GM23338 (cell line): ENCODE measurements around the gene FTCDNL1. TPM values are rescaled to one million over a fixed set of nuclear protein-coding genes. Genes with fewer than 3 reads are reported as not detected.

Source experiments
- ATAC-seq: fragments of 200-7000 bp; cut with Tn5 transposase; 3 replicates; pipeline ENCODE4 v1.9.1; 2020
- DNase-seq: peaks from one replicate; pipeline ENCODE4 v3.0.0-alpha.2; 2015; ENCODE audit warnings: low spot score
- H2AFZ ChIP-seq: fragments of 200-600 bp; sonication (generic); 2 replicates; pipeline ENCODE4 v1.8.0; 2016; ENCODE audit warnings: antibody characterized with exemption, mild to moderate bottlenecking, moderate library complexity
- H3F3A ChIP-seq: fragments of 200-600 bp; sonication (generic); replicated peaks from 2 replicates; pipeline ENCODE4 v1.8.0; 2017; ENCODE audit warnings: antibody characterized with exemption, mixed run types, low read depth
- H3K27ac ChIP-seq: fragments of 200-600 bp; sonication (generic); 2 replicates; pipeline ENCODE4 v1.6.1; 2016; ENCODE audit warnings: low read depth
- H3K27me3 ChIP-seq: fragments of 200-600 bp; sonication (generic); 2 replicates; pipeline ENCODE4 v1.8.0; 2016; ENCODE audit warnings: mild to moderate bottlenecking, mixed run types, moderate library complexity; ENCODE audit not compliant: insufficient read depth
- H3K36me3 ChIP-seq: fragments of 200-600 bp; sonication (generic); 2 replicates; pipeline ENCODE4 v1.8.0; 2016; ENCODE audit warnings: mild to moderate bottlenecking; ENCODE audit not compliant: insufficient read depth
- H3K4me1 ChIP-seq: fragments of 200-600 bp; sonication (generic); 2 replicates; pipeline ENCODE4 v1.8.0; 2016; ENCODE audit warnings: mild to moderate bottlenecking, moderate library complexity; ENCODE audit not compliant: insufficient read depth
- H3K4me2 ChIP-seq: fragments of 200-600 bp; sonication (generic); 2 replicates; pipeline ENCODE4 v1.7.1; 2017; ENCODE audit warnings: mixed run types
- H3K4me3 ChIP-seq: fragments of 200-600 bp; sonication (generic); 2 replicates; pipeline ENCODE4 v1.6.1; 2016; ENCODE audit warnings: mixed run types
- H3K79me2 ChIP-seq: fragments of 200-600 bp; sonication (generic); replicated peaks from 2 replicates; pipeline ENCODE4 v1.8.0; 2017; ENCODE audit warnings: mild to moderate bottlenecking; ENCODE audit not compliant: insufficient read depth
- H3K9me2 ChIP-seq: fragments of 200-600 bp; sonication (generic); 2 replicates; pipeline ENCODE4 v1.8.0; 2017; ENCODE audit not compliant: insufficient read depth
- H4K20me1 ChIP-seq: fragments of 200-600 bp; sonication (generic); replicated peaks from 2 replicates; pipeline ENCODE4 v1.8.0; 2017; ENCODE audit warnings: mild to moderate bottlenecking; ENCODE audit not compliant: insufficient read depth
- H3K27ac Mint-ChIP-seq: 2 replicates; pipeline ENCODE4 v1.8.0; 2020; ENCODE audit warnings: inconsistent platforms, mild to moderate bottlenecking, moderate library complexity, mixed read lengths
- H3K27me3 Mint-ChIP-seq: 3 replicates; pipeline ENCODE4 v1.8.0; 2022; ENCODE audit warnings: low read depth, mild to moderate bottlenecking, moderate library complexity, mixed read lengths, inconsistent platforms; ENCODE audit not compliant: insufficient read depth, poor library complexity
- H3K36me3 Mint-ChIP-seq: 3 replicates; pipeline ENCODE4 v1.8.0; 2021; ENCODE audit warnings: low read depth, mild to moderate bottlenecking, inconsistent platforms, moderate library complexity, mixed read lengths
- H3K4me1 Mint-ChIP-seq: 3 replicates; pipeline ENCODE4 v1.8.0; 2020; ENCODE audit warnings: mild to moderate bottlenecking, inconsistent platforms, mixed read lengths
- H3K4me3 Mint-ChIP-seq: 3 replicates; pipeline ENCODE4 v1.8.0; 2021; ENCODE audit warnings: moderate library complexity, mild to moderate bottlenecking, inconsistent platforms, mixed read lengths
- H3K9me3 Mint-ChIP-seq: 3 replicates; pipeline ENCODE4 v1.8.0; 2020; ENCODE audit warnings: moderate library complexity, mild to moderate bottlenecking, inconsistent platforms, mixed read lengths
- CREB1 ChIP-seq: fragments of 250-450 bp; sonication (Bioruptor Pico); IDR thresholded peaks from 2 replicates; pipeline ENCODE4 v1.5.0; 2020; ENCODE audit warnings: low read depth, mild to moderate bottlenecking, moderate library complexity
- EZH2phosphoT487 ChIP-seq: fragments of 200-600 bp; sonication (generic); IDR thresholded peaks from one replicate; pipeline ENCODE4 v1.8.1; 2018; ENCODE audit warnings: antibody characterized with exemption; ENCODE audit not compliant: unreplicated experiment
- NANOG ChIP-seq: IDR thresholded peaks from 2 replicates; pipeline ENCODE4 v1.6.1; 2016; ENCODE audit warnings: antibody characterized with exemption, borderline replicate concordance
- POLR2AphosphoS5 ChIP-seq: IDR thresholded peaks from 2 replicates; pipeline ENCODE4 v1.6.1; 2016; ENCODE audit warnings: antibody characterized with exemption, low read depth
- polyA plus RNA-seq: library from polyadenylated mRNA; unstranded; fragments of >200 nt; fragmentation: Nextera tagmentation; extraction: Ambion mirVana; gene quantifications from 2 replicates; pipeline ENCODE4 v1.2.1, GENCODE V29; 2016
- total RNA-seq: library from RNA; depleted of rRNA; stranded (reverse); fragments of >200 nt; shearing (Covaris generic); gene quantifications from 2 replicates; pipeline ENCODE4 v1.2.3, GENCODE V29; 2014
- TF ChIP-seq, protein P1 (sequence below): IDR thresholded peaks from one replicate; pipeline ENCODE4 v1.6.1; 2018; ENCODE audit warnings: antibody characterized with exemption; ENCODE audit not compliant: unreplicated experiment
- TF ChIP-seq, protein P2 (sequence below): fragments of 250-450 bp; sonication (Bioruptor Pico); IDR thresholded peaks from 2 replicates; pipeline ENCODE4 v1.5.0; 2020; ENCODE audit warnings: mild to moderate bottlenecking, moderate library complexity

The FTCDNL1 gene
- total and polyA plus RNA-seq, 2 experiments from 2014 or later, result 1.7 to 2.0 TPM

DNA sequence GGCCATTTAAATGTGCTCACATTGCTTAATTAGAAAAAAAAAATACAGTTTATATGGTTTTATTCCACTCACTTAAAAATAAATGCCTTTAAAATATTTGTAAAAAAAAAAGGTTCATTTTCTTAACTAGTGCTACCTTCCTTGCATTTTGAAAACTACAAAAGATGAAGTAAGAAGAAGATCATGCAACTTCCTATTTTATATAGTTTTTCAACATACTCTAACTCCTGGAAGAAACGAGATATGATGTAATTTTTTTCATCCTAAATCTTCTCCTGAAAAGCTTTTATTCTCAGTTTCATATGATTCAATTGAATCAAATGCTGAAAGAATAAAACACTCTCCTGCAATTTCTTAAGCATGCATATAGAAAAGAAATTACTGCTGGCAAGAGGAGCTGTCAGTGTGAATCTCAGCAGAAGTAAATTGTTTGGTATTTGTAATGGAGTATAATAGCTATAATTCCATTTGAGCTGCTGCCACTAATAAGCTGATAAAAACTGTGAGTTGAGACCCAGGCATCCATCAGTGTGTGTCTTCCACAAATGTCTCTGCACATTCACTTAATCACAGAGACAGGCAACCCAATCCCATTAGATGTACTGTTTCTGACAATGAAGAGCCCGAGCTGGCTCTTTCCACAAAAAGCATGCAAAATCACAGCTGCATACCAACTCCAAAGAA, 3.7 kb downstream of the FTCDNL1 start:
- no peak overlapping the region for H3K27ac ChIP-seq
- no peaks in the 10 kb centered on the region for H3F3A ChIP-seq
- no peaks in the 10 kb centered on the region for H3K9me3 Mint-ChIP-seq
- no peak overlapping the region for H3K4me3 ChIP-seq
- TF ChIP-seq, protein P1, sequence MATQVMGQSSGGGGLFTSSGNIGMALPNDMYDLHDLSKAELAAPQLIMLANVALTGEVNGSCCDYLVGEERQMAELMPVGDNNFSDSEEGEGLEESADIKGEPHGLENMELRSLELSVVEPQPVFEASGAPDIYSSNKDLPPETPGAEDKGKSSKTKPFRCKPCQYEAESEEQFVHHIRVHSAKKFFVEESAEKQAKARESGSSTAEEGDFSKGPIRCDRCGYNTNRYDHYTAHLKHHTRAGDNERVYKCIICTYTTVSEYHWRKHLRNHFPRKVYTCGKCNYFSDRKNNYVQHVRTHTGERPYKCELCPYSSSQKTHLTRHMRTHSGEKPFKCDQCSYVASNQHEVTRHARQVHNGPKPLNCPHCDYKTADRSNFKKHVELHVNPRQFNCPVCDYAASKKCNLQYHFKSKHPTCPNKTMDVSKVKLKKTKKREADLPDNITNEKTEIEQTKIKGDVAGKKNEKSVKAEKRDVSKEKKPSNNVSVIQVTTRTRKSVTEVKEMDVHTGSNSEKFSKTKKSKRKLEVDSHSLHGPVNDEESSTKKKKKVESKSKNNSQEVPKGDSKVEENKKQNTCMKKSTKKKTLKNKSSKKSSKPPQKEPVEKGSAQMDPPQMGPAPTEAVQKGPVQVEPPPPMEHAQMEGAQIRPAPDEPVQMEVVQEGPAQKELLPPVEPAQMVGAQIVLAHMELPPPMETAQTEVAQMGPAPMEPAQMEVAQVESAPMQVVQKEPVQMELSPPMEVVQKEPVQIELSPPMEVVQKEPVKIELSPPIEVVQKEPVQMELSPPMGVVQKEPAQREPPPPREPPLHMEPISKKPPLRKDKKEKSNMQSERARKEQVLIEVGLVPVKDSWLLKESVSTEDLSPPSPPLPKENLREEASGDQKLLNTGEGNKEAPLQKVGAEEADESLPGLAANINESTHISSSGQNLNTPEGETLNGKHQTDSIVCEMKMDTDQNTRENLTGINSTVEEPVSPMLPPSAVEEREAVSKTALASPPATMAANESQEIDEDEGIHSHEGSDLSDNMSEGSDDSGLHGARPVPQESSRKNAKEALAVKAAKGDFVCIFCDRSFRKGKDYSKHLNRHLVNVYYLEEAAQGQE, result no peak
- no peak for TF ChIP-seq EZH2phosphoT487
- no peak for TF ChIP-seq CREB1
- TF ChIP-seq POLR2AphosphoS5, result no peak
- no peak overlapping the region for H3K27ac Mint-ChIP-seq
- ATAC-seq, result no peak
- no peak for DNase-seq
- H3K36me3 Mint-ChIP-seq, result no peaks in the 10 kb centered on the region
- H3K79me2 ChIP-seq, result no peaks in the 10 kb centered on the region
- peaks cover 59% of the 10 kb centered on the region for H3K4me1 Mint-ChIP-seq
- H3K27me3 Mint-ChIP-seq, result peaks cover 4% of the 10 kb centered on the region
- no peaks in the 10 kb centered on the region for H4K20me1 ChIP-seq
- H3K4me2 ChIP-seq, result no peak overlapping the region
- no peak overlapping the region for H2AFZ ChIP-seq
- peaks cover 8% of the 10 kb centered on the region; the same call in 1 of the 2 replicates for H3K27me3 ChIP-seq
- no peaks in the 10 kb centered on the region for H3K9me2 ChIP-seq
- H3K36me3 ChIP-seq, result no peaks in the 10 kb centered on the region
- H3K4me1 ChIP-seq, result peaks cover 63% of the 10 kb centered on the region
- H3K4me3 Mint-ChIP-seq, result no peak overlapping the region

DNA sequence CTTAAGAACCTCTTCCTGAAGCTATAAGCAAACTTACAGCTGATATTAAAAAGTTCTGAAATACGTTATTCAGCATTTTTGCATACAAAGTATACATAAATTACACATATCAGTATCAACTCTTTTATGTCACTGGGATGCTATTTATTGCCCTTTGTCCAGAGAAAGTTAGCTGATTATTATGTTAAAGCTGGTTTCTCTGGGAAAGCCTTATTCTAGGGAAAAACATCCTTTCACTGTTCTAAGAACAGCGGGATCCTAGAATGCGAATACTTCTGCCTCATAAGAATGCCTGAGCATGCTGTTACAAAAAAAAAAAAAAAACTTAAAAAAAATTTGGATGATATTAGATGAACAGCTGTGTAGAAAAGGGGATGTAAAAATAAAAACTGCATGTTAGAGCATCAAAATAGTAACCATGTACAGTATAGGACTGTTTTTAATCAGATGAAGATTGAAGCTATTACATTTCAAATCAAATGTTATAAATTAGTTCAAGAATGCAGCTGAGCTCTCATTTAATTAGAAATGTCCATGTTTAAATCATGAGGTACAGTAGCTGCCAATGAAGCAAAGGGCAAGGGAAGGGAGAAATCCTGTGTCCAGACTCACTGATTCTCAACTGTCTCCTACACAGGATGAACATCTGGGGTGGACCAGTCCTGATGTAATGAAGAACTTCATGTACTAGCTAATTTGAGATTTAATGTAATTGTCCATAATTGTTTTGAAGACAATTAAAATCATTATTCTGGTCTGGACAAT, 8.2 kb downstream of the FTCDNL1 start:
- DNase-seq (peak; percentile 43), ATAC-seq (peak; percentile 56; the same call in 2 of the 3 replicates)
- TF ChIP-seq, protein P2, sequence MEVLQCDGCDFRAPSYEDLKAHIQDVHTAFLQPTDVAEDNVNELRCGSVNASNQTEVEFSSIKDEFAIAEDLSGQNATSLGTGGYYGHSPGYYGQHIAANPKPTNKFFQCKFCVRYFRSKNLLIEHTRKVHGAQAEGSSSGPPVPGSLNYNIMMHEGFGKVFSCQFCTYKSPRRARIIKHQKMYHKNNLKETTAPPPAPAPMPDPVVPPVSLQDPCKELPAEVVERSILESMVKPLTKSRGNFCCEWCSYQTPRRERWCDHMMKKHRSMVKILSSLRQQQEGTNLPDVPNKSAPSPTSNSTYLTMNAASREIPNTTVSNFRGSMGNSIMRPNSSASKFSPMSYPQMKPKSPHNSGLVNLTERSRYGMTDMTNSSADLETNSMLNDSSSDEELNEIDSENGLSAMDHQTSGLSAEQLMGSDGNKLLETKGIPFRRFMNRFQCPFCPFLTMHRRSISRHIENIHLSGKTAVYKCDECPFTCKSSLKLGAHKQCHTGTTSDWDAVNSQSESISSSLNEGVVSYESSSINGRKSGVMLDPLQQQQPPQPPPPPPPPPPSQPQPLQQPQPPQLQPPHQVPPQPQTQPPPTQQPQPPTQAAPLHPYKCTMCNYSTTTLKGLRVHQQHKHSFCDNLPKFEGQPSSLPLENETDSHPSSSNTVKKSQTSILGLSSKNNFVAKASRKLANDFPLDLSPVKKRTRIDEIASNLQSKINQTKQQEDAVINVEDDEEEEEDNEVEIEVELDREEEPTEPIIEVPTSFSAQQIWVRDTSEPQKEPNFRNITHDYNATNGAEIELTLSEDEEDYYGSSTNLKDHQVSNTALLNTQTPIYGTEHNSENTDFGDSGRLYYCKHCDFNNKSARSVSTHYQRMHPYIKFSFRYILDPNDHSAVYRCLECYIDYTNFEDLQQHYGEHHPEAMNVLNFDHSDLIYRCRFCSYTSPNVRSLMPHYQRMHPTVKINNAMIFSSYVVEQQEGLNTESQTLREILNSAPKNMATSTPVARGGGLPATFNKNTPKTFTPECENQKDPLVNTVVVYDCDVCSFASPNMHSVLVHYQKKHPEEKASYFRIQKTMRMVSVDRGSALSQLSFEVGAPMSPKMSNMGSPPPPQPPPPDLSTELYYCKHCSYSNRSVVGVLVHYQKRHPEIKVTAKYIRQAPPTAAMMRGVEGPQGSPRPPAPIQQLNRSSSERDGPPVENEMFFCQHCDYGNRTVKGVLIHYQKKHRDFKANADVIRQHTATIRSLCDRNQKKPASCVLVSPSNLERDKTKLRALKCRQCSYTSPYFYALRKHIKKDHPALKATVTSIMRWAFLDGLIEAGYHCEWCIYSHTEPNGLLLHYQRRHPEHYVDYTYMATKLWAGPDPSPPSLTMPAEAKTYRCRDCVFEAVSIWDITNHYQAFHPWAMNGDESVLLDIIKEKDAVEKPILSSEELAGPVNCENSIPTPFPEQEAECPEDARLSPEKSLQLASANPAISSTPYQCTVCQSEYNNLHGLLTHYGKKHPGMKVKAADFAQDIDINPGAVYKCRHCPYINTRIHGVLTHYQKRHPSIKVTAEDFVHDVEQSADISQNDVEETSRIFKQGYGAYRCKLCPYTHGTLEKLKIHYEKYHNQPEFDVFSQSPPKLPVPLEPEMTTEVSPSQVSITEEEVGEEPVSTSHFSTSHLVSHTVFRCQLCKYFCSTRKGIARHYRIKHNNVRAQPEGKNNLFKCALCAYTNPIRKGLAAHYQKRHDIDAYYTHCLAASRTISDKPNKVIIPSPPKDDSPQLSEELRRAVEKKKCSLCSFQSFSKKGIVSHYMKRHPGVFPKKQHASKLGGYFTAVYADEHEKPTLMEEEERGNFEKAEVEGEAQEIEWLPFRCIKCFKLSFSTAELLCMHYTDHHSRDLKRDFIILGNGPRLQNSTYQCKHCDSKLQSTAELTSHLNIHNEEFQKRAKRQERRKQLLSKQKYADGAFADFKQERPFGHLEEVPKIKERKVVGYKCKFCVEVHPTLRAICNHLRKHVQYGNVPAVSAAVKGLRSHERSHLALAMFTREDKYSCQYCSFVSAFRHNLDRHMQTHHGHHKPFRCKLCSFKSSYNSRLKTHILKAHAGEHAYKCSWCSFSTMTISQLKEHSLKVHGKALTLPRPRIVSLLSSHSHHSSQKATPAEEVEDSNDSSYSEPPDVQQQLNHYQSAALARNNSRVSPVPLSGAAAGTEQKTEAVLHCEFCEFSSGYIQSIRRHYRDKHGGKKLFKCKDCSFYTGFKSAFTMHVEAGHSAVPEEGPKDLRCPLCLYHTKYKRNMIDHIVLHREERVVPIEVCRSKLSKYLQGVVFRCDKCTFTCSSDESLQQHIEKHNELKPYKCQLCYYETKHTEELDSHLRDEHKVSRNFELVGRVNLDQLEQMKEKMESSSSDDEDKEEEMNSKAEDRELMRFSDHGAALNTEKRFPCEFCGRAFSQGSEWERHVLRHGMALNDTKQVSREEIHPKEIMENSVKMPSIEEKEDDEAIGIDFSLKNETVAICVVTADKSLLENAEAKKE (CRISPR knock-in tag), result no peak
- TF ChIP-seq NANOG, result peak; percentile 50; the same call in 1 of the 2 replicates
- H3K36me3 Mint-ChIP-seq, result no peaks in the 10 kb centered on the region; the same call in 2 of the 3 replicates
- H3K9me3 Mint-ChIP-seq, result no peaks in the 10 kb centered on the region
- H3K27ac Mint-ChIP-seq, result no peak overlapping the region
- H3K4me1 ChIP-seq, result peaks cover 42% of the 10 kb centered on the region
- no peaks in the 10 kb centered on the region for H4K20me1 ChIP-seq
- no peaks in the 10 kb centered on the region for H3K27me3 ChIP-seq
- no peaks in the 10 kb centered on the region for H3K9me2 ChIP-seq
- H3K79me2 ChIP-seq, result no peaks in the 10 kb centered on the region
- H3K27me3 Mint-ChIP-seq, result no peaks in the 10 kb centered on the region
- no peak overlapping the region for H3K27ac ChIP-seq
- peaks cover 47% of the 10 kb centered on the region for H3K4me1 Mint-ChIP-seq
- H3K4me3 Mint-ChIP-seq, result no peak overlapping the region
- H2AFZ ChIP-seq, result no peak overlapping the region
- no peak overlapping the region for H3K4me3 ChIP-seq
- H3K4me2 ChIP-seq, result peak overlapping the region; percentile 45
- no peaks in the 10 kb centered on the region for H3F3A ChIP-seq
- H3K36me3 ChIP-seq, result no peaks in the 10 kb centered on the region
